Ammon's horn (tissue), 1 donor: ENCODE results near the gene C1QL3.

ENCODE experiments used
- DNase-seq: peaks from one replicate; pipeline ENCODE4 v3.0.0-alpha.2; 2016; ENCODE audit warnings: low spot score

Gene C1QL3

DNA sequence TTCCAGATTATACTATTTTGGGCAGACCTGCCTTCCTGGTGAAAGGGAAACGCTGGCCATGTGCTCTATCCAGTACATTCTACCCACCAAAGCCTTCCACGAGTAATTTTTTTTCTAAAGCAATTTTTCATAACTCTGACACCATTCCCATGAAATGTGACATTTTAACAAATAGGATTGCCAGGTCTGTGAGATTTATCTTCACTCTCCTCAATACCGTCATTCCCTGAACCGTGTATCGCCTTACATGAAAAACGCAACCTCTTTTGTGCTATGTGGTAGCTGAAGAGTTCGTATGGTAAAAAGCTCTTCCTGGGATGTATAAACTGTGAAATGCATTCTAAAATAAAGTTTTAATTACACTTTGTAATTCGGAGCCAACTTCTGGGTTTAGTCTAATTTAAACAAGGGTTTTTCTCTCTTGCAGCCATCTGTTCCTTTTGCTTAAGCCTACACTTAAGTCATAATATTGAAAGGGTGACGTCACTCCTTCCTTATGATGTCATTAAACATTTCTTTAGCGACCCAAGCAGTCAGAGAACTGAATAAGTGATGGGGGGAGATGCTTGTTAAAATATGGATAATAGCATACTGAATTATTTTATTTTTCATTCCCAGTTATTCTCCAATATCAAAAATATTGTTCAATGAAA is 27.7 kb downstream of the C1QL3 start:
- no peak for DNase-seq

DNA sequence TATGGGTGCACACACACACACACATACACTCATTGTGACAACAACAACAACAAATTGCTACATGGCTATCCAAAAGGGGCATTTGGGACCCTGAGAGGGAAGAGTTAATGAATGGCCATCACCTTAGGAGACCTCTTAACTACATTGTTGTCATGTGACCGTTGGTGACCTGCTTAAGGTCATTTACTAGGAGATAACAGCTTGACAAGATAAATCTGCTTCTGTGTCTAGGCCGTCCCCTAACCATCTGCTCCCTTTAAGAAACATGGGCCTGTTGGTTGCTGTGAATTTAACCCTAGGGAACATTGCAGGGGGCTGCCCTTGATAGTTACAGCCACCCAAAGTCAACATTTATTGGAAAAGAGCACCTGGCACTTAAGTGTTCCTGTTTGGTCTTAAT is 29.7 kb downstream of the C1QL3 start:
- no peak for DNase-seq

DNA sequence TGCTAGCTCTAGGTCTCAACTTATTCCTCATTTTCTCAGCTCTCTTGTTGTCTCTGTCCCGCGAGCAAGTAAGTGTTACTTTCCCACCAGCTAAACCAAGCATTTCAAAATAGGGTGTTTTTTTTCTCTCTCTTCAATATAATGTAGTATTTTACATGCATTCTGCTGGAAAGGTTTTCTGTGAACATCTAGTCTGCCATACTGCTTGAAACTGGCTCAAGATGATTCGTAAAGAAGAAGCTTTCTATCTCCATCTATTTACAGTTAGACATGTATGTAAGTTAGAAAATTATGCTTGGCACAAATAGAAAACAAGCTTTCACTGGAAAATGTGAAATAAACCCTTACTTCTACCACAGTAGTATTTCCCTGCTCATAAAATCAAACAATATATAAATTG is 31.2 kb downstream of the C1QL3 start:
- no peak for DNase-seq

DNA sequence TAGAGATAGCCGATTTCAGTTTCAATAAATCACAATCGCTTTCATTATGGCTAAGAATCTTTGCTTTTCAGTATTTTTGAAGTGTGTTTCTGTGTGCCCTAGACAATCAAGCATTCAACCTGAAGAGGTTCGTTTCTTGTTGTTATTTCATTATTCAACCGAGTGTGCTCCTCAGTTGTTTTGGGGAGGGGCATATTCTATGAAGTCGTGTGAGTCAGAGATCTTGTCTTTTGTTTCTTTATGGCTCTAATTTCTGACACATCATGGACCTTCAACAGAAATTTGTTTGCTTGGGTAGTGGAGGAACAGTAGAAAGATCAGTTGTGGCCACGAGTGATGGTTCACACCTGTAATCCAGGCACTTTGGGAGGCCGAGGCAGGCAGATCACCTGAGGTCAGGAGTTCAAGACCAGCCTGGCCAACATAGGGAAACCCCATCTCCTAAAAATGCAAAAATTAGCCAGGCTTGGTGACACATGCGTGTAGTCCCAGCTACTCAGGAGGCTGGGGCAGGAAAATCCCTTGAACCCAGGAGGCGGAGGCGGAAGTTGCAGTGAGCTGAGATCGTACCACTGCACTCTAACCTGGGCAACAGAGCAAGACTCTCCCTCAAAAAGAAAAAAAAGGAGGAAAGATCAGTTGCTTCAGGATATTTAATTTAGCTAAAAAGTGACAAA is 38.3 kb downstream of the C1QL3 start:
- DNase-seq, result no peak

DNA sequence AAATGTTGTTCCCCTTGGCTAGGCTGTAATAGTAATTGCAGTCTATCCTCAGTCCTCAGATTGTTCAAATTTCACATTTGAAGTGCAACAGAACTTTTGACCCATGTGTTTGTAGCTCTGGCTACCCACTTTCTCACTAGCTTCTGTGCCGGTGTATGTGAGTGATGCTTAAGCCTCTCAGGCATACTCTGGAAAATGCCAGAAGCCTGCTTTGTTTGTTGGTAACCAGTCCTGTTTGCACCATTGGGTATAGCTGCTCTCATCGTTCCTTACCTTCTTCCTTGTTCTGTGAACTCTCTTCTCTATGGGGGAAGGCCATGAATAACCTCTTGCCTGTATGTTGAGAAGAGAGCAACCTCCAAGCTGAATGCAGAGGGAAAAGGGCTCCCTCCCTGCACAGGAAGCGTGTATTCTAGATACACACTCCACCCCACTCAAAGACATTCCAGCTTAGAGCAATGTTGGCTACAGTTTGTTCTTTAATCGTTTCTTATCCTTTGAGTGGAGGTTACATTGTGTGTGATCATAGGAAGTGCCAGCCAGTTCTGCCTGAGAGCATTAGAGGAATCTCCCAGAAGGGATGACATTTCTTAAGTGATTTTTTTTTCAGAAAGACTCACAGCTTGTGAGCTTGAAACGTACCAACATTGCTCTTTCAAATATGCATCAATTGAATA is 40.5 kb downstream of the C1QL3 start:
- no peak for DNase-seq

DNA sequence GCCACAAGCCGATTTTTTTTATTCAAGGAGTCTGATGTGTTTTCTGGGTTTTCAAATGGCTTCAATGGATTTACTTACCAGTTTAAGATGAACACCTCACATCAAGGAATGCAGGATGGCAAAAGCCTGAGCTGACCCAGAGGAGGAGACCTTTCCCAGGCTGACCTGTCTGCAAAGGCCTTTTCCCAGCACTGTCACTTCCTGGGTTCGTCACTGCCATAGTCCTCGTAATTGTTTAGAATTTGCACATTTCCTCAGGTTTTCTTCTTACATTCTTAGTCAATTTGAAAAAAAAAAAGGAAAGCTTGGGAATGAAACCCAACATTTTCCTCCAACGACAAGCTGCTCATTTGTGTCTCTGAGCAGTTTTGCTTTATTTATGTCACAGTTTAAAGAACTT is 42.9 kb downstream of the C1QL3 start:
- no peak for DNase-seq

DNA sequence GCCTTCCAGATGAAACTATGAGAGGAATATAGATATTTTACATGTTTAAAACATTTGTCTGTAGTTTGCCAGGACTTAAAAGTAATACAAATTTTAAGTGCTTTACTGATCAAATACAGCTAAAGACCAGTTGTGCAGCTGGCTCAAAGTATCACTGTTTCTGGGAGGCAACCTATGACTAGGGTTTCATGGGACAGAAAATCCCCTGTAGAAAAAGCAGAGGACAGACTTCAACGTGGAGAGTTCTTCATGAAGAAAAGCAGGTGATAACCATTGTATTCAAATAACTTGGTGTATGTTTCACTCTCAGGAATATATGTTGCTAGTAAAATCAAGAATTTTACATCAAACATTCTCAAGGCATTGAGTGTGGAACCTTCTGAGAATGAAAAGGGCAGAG is 43.9 kb downstream of the C1QL3 start:
- DNase-seq, result no peak

DNA sequence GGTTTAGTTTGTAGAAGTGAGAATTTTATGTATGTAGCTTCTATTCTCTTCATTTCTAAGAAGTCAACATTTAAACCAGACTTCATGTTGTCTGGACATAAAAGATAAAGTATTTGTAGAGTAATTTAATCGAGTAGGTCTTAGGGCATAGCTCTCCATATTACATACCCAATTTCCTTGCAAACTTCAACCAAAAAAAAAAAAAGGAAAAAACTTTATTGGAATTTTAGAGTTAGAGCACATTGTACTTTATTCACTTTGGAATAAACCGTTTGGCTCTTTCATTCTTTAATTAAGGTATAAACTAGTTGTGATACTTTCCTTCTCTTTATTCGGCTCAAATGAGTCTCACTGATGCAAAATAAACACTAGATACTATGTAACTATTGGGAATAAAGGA is 48.9 kb downstream of the C1QL3 start:
- DNase-seq, result no peak

DNA sequence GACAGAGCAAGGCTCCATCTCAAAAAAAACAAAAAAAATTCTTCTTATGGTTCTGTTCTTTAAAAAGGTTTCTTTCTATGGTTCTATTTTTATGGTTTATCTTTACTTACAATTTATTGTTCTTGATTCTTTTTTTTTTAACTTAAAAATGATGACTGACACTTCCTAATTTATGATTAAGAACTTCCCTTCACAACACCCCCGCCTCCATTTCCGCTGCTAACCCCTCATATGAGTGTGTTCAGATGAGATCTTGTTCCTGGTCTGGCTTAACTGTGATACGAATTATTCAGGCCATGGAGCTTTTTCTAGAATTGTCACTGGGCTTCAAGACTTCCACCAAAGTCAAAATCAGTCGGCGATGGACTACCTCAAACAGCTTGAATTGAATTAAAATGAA is 50.9 kb downstream of the C1QL3 start:
- DNase-seq, result no peak

DNA sequence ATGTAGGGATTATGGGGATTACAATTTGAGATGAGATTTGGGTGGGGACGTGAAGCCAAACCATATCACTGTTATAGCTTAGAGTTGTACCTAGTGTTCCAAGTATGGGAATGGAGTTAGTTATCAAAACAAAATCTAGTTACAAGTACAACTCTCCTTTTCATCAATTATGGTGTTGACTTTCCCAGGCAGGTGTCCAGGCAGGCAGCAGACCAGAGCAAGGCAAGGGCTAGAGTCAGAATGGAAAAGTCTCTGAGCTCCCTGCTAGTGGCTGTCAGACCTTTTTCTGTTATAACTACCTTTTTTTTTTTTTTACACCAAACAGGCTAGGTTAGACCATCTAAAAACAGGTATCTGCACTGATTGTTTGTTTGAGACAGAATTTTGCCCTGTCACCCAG is 55.7 kb downstream of the C1QL3 start:
- no peak for DNase-seq
